Endothelial cell of umbilical vein (primary cell): ENCODE measurements around the gene PPP1R1A. TPM values are rescaled to one million over a fixed set of nuclear protein-coding genes. Genes with fewer than 3 reads are reported as not detected.

ENCODE experiments used
- BruUV-seq: library from RNA; stranded (reverse); fragments of 400-500 nt; replicated peaks from 2 replicates; lab custom pipeline; 2021; lab: Mats Ljungman, UMichigan
- CTCF ChIA-PET: fragments of 300-600, 350-600 bp; sonication (Branson Sonifier 250); formaldehyde crosslinking; loops from one replicate; lab custom pipeline; 2021; ENCODE audit warnings: antibody characterized with exemption, inconsistent platforms; lab: Charles Lee
- POLR2A ChIA-PET: fragments of 300-600, 350-600 bp; sonication (Branson Sonifier 250); formaldehyde crosslinking; loops from one replicate; lab custom pipeline; 2021; ENCODE audit warnings: antibody characterized with exemption, inconsistent platforms; lab: Charles Lee
- DNase-seq: peaks from one replicate; pipeline ENCODE4 v3.0.0-alpha.2; 2011; ENCODE audit warnings: low read depth, low spot score
- FAIRE-seq: peaks from 2 replicates; lab custom pipeline; 2011; peaks lifted over from hg19 to GRCh38; lab: Jason Lieb, UNC
- H2AFZ ChIP-seq: 2 replicates; pipeline ENCODE4 v1.6.0; 2012; ENCODE audit warnings: low read depth, low read length, control low read depth, inconsistent platforms
- H3K27ac ChIP-seq: 2 replicates; pipeline ENCODE4 v1.5.1; 2011; ENCODE audit warnings: low read depth, mild to moderate bottlenecking, control low read depth, low read length, moderate library complexity; ENCODE audit not compliant: insufficient read depth
- H3K27me3 ChIP-seq, 2 experiments: 2 replicates each; pipeline versions ENCODE4 v1.6.0 to v1.6.1; 2011; ENCODE audit warnings: low read length in 2 of 2, mixed read lengths in 1 of 2; ENCODE audit not compliant: control insufficient read depth in 2 of 2, insufficient read depth in 2 of 2
- H3K36me3 ChIP-seq, 2 experiments: 2 replicates in 1 of 2; 3 replicates in 1 of 2; pipeline ENCODE4 v1.5.1; 2011; ENCODE audit warnings: low read length in 2 of 2, mild to moderate bottlenecking in 1 of 2, moderate library complexity in 1 of 2; ENCODE audit not compliant: control insufficient read depth in 2 of 2, insufficient read depth in 2 of 2; ENCODE audit errors: extremely low read depth in 1 of 2
- H3K4me1 ChIP-seq: 3 replicates; pipeline ENCODE4 v1.5.1; 2011; ENCODE audit warnings: mild to moderate bottlenecking, low read length; ENCODE audit not compliant: control insufficient read depth, insufficient read depth; ENCODE audit errors: extremely low read depth
- H3K4me2 ChIP-seq: 2 replicates; pipeline ENCODE4 v1.6.1; 2011; ENCODE audit warnings: low read length, control low read depth, mixed read lengths; ENCODE audit not compliant: insufficient read depth
- H3K4me3 ChIP-seq, 3 experiments: fragments of 200-600 bp in 1 of 3; sonication (generic), shearing (Covaris generic) in 1 of 3; replicated peaks in 1 of 3; 2 replicates each; pipeline ENCODE4 v1.5.1; 2011 to 2016; ENCODE audit warnings: control low read depth in 3 of 3, low read length in 3 of 3, mild to moderate bottlenecking in 2 of 3, inconsistent platforms in 1 of 3, low read depth in 1 of 3, moderate library complexity in 1 of 3; ENCODE audit not compliant: insufficient read depth in 1 of 3
- H3K79me2 ChIP-seq: 2 replicates; pipeline ENCODE4 v1.6.0; 2012; ENCODE audit warnings: low read length, inconsistent platforms; ENCODE audit not compliant: control insufficient read depth, insufficient read depth
- H3K9ac ChIP-seq: replicated peaks from 2 replicates; pipeline ENCODE3; 2011; ENCODE audit warnings: low read length, control low read depth; ENCODE audit not compliant: insufficient read depth; ENCODE audit errors: extremely low read depth
- H3K9me1 ChIP-seq: replicated peaks from 3 replicates; pipeline ENCODE4 v1.6.0; 2011; ENCODE audit warnings: mild to moderate bottlenecking, low read length; ENCODE audit not compliant: control insufficient read depth, insufficient read depth; ENCODE audit errors: extremely low read depth
- H3K9me3 ChIP-seq: replicated peaks from 2 replicates; pipeline ENCODE4 v1.5.1; 2012; ENCODE audit warnings: low read length, inconsistent platforms; ENCODE audit not compliant: control insufficient read depth, insufficient read depth
- H4K20me1 ChIP-seq: replicated peaks from 2 replicates; pipeline ENCODE3; 2011; ENCODE audit warnings: mild to moderate bottlenecking, low read length; ENCODE audit not compliant: control insufficient read depth, insufficient read depth; ENCODE audit errors: extremely low read depth
- EZH2 ChIP-seq: IDR thresholded peaks from 2 replicates; pipeline ENCODE4 v1.6.1; 2012; ENCODE audit warnings: borderline replicate concordance, low read depth, mild to moderate bottlenecking, moderate library complexity, low read length, inconsistent platforms; ENCODE audit not compliant: severe bottlenecking
- FOS ChIP-seq: IDR thresholded peaks from 2 replicates; pipeline ENCODE4 v1.6.1; 2011; ENCODE audit warnings: mild to moderate bottlenecking, low read length, moderate library complexity, borderline replicate concordance; ENCODE audit not compliant: insufficient read depth
- GATA2 ChIP-seq: IDR thresholded peaks from 2 replicates; pipeline ENCODE4 v1.7.0; 2011; ENCODE audit warnings: low read depth, mild to moderate bottlenecking, moderate library complexity, mixed read lengths, low read length; ENCODE audit not compliant: insufficient read length, insufficient read depth
- JUN ChIP-seq: IDR thresholded peaks from 2 replicates; pipeline ENCODE4 v1.6.1; 2011; ENCODE audit warnings: borderline replicate concordance, low read depth; ENCODE audit not compliant: insufficient read length, insufficient read depth
- MYC ChIP-seq: IDR thresholded peaks from one replicate; pipeline ENCODE4 v1.6.1; 2011; ENCODE audit warnings: mild to moderate bottlenecking, low read depth, low read length
- POLR2A ChIP-seq: IDR thresholded peaks from 2 replicates; pipeline ENCODE4 v1.6.1; 2012; ENCODE audit warnings: low read depth, mild to moderate bottlenecking, control low read depth, low read length
- POLR2AphosphoS5 ChIP-seq: IDR thresholded peaks from 2 replicates; pipeline ENCODE4 v1.6.1; 2012; ENCODE audit warnings: low read depth, mild to moderate bottlenecking, control low read depth, low read length, moderate library complexity; ENCODE audit not compliant: insufficient read depth
- dilution Hi-C: fragments of 300-500 bp; cut with MboI; formaldehyde crosslinking; loops from one replicate; pipeline ENCODE4 v1.15.0; 2019; ENCODE audit warnings: low sequenced_read_pairs; ENCODE audit not compliant: extremely low pct_ligation_motif_present
- intact Hi-C: fragments of 100-400 bp; cut with micrococcal nuclease; formaldehyde crosslinking; loops from one replicate; pipeline ENCODE4 v1.10.0; 2022
- polyA plus RNA-seq, 4 experiments: library from polyadenylated mRNA; depleted of rRNA in 3 of 4; stranded (reverse) in 3 of 4; unstranded in 1 of 4; fragments of >200 nt; gene quantifications; 2 replicates each; pipeline versions ENCODE4 v1.2.1 to v1.2.3, GENCODE V29; 2011 to 2012; ENCODE audit warnings: missing spikeins in 1 of 4
- total RNA-seq: library from RNA; stranded (reverse); gene quantifications from 2 replicates; pipeline ENCODE4 v1.2.3, GENCODE V29; 2021
- TF ChIP-seq, protein P1 (sequence below), 2 donors: IDR thresholded peaks; 1 replicate in 1 of 2; 2 replicates in 1 of 2; pipeline ENCODE4 v1.5.1; 2011; ENCODE audit warnings: low read length in 2 of 2, mild to moderate bottlenecking in 2 of 2, moderate library complexity in 2 of 2, control low read depth in 1 of 2, inconsistent platforms in 1 of 2, low read depth in 1 of 2; ENCODE audit not compliant: insufficient read depth in 1 of 2; ENCODE audit errors: extremely low read depth in 1 of 2
- TF ChIP-seq, protein P2 (sequence below): IDR thresholded peaks from 2 replicates; pipeline ENCODE4 v1.6.1; 2011; ENCODE audit not compliant: insufficient read depth, insufficient read length

The PPP1R1A gene
- total and polyA plus RNA-seq, 2 donors (not counting 3 experiments of a cell fraction or from before 2014, with no cell fraction given): not detected

DNA sequence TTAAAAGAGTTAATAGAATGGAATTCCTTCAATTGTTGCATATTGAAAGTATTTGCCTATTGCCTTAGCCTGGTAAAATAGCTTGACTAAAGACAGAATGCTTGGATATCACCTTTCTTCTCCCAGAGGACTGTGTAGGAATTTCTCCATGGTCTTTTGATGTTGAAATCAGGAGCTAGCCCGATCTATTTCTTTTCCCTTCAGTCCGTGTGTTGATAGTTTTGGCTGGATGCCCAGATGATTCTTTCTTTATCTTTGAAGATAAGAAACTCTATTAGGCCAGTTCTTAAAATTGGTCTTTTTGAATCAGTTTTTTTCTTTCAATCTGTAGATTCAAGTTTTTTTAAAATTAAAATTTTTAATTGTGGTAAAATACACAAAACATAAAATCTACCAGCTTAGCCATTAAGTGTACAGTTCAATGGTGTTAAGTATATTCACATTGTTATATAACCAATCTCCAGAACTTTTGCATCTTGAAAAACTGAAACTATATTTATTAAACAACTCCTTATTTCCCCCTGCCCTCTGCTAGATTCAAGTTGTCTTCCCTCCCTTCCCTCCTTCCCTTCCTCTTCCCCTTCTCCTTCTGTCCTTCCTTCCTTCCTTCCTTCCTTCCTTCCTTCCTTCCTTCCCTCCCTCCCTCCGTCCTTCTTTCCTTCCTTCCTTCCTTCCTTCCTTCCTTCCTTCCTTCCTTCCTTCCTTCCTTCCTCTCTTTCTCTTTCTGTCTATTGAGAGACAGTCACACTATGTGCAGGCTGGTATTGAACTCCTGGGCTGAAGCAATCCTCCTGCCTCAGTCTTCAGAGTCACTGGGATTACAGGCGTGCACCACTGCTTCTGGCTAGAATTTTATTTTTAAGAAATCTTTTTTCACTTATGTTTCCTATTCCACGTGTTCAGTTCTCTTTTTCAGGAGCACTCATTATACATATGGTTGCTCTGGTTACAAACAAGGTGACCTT is 36.1 kb upstream of the PPP1R1A start:
- no peak overlapping the region for H3K27ac ChIP-seq
- H3K4me1 ChIP-seq: no peaks in the 10 kb centered on the region
- H3K27me3 ChIP-seq: peaks cover 2 to 12% of the 10 kb centered on the region in 2 experiments
- FAIRE-seq (no peak), DNase-seq (no peak)
- intact Hi-C loops: no loop called here
- CTCF ChIA-PET: interaction anchor here (1.1 to 1.8 kb wide), 2 partner anchors 13 to 19 kb away, joined by 4 read pairs; no protein-coding TSS in a partner anchor
- POLR2A ChIA-PET: no interaction called here
- H3K9me3 ChIP-seq: no peaks in the 10 kb centered on the region
- no peaks in the 10 kb centered on the region for H4K20me1 ChIP-seq
- dilution Hi-C loops: no loop called here
- BruUV-seq: no TSS peak
- H3K4me2 ChIP-seq: no peak overlapping the region
- no peak overlapping the region for H3K9ac ChIP-seq
- TF ChIP-seq JUN (no peak), EZH2 (no peak), POLR2AphosphoS5 (no peak), GATA2 (no peak), POLR2A (no peak), FOS (no peak), MYC (no peak)
- TF ChIP-seq, protein P1, sequence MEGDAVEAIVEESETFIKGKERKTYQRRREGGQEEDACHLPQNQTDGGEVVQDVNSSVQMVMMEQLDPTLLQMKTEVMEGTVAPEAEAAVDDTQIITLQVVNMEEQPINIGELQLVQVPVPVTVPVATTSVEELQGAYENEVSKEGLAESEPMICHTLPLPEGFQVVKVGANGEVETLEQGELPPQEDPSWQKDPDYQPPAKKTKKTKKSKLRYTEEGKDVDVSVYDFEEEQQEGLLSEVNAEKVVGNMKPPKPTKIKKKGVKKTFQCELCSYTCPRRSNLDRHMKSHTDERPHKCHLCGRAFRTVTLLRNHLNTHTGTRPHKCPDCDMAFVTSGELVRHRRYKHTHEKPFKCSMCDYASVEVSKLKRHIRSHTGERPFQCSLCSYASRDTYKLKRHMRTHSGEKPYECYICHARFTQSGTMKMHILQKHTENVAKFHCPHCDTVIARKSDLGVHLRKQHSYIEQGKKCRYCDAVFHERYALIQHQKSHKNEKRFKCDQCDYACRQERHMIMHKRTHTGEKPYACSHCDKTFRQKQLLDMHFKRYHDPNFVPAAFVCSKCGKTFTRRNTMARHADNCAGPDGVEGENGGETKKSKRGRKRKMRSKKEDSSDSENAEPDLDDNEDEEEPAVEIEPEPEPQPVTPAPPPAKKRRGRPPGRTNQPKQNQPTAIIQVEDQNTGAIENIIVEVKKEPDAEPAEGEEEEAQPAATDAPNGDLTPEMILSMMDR (IDR thresholded peaks at IDR 0.05; ENCODE audit: extremely low read depth in 1 of 2, insufficient read depth in 1 of 2, low read depth in 1 of 2, low read length in 2 of 2): no peak
- TF ChIP-seq, protein P2, sequence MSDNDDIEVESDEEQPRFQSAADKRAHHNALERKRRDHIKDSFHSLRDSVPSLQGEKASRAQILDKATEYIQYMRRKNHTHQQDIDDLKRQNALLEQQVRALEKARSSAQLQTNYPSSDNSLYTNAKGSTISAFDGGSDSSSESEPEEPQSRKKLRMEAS: no peak
- H3K36me3 ChIP-seq: no peaks in the 10 kb centered on the region
- no peaks in the 10 kb centered on the region for H3K9me1 ChIP-seq
- H3K79me2 ChIP-seq: no peaks in the 10 kb centered on the region
- H2AFZ ChIP-seq: no peak overlapping the region
- no peak overlapping the region for H3K4me3 ChIP-seq
